Caco-2 (cell line): ENCODE measurements around the gene TRIM7. TPM values are rescaled to one million over a fixed set of nuclear protein-coding genes. Genes with fewer than 3 reads are reported as not detected.

Source experiments
- BruUV-seq: library from RNA; stranded (reverse); fragments of 400-500 nt; replicated peaks from 2 replicates; lab custom pipeline; 2021; lab: Mats Ljungman, UMichigan
- CTCF ChIA-PET: fragments of 300-600 bp; sonication (Branson Sonifier 250); formaldehyde crosslinking; loops from one replicate; lab custom pipeline; 2022; ENCODE audit warnings: antibody characterized with exemption; lab: Charles Lee
- POLR2A ChIA-PET: fragments of 300-600 bp; sonication (Branson Sonifier 250); formaldehyde crosslinking; loops from one replicate; lab custom pipeline; 2022; ENCODE audit warnings: antibody characterized with exemption; lab: Charles Lee
- DNase-seq, 2 experiments: peaks; one replicate each; pipeline versions ENCODE4 v3.0.0 to v3.0.0-alpha.2; 2020 to 2022
- H3K27me3 ChIP-seq: replicated peaks from 2 replicates; pipeline ENCODE4 v1.6.0; 2011; ENCODE audit warnings: low read length; ENCODE audit not compliant: control insufficient read depth, insufficient read depth
- H3K36me3 ChIP-seq: 2 replicates; pipeline ENCODE4 v1.5.1; 2011; ENCODE audit warnings: low read length; ENCODE audit not compliant: control insufficient read depth, insufficient read depth
- H3K4me1 ChIP-seq: fragments of 250-450 bp; sonication (Bioruptor Pico); 2 replicates; pipeline ENCODE4 v1.5.1; 2020; ENCODE audit warnings: mild to moderate bottlenecking
- H3K4me3 ChIP-seq: 2 replicates; pipeline ENCODE4 v1.5.1; 2011; ENCODE audit warnings: low read depth, mild to moderate bottlenecking, control low read depth, low read length
- H3K9me3 ChIP-seq: fragments of 250-450 bp; sonication (Bioruptor Pico); 2 replicates; pipeline ENCODE4 v1.5.1; 2020; ENCODE audit warnings: mild to moderate bottlenecking, moderate library complexity
- H3K27ac Mint-ChIP-seq: one replicate; pipeline ENCODE4 v1.8.0; 2022; ENCODE audit warnings: mixed read lengths; ENCODE audit not compliant: unreplicated experiment
- H3K27me3 Mint-ChIP-seq: one replicate; pipeline ENCODE4 v1.8.0; 2022; ENCODE audit warnings: mixed read lengths; ENCODE audit not compliant: insufficient read depth, unreplicated experiment
- H3K36me3 Mint-ChIP-seq: one replicate; pipeline ENCODE4 v1.8.0; 2022; ENCODE audit warnings: mild to moderate bottlenecking, mixed read lengths; ENCODE audit not compliant: insufficient read depth, unreplicated experiment
- H3K4me1 Mint-ChIP-seq: one replicate; pipeline ENCODE4 v1.8.0; 2022; ENCODE audit warnings: low read depth, mixed read lengths; ENCODE audit not compliant: unreplicated experiment
- H3K4me3 Mint-ChIP-seq: one replicate; pipeline ENCODE4 v1.8.0; 2022; ENCODE audit warnings: mild to moderate bottlenecking, moderate library complexity, mixed read lengths; ENCODE audit not compliant: unreplicated experiment
- H3K9me3 Mint-ChIP-seq: one replicate; pipeline ENCODE4 v1.8.0; 2022; ENCODE audit warnings: mixed read lengths; ENCODE audit not compliant: unreplicated experiment
- CTCF ChIP-seq, 2 experiments: fragments of 200-600 bp in 1 of 2; IDR thresholded peaks; 1 replicate in 1 of 2; 2 replicates in 1 of 2; pipeline versions ENCODE4 v1.5.1 to v1.8.0; 2011 to 2022; ENCODE audit warnings: antibody characterized with exemption in 1 of 2, control low read depth in 1 of 2, inconsistent platforms in 1 of 2, low read depth in 1 of 2, low read length in 1 of 2, mild to moderate bottlenecking in 1 of 2, moderate library complexity in 1 of 2; ENCODE audit not compliant: insufficient read depth in 1 of 2, severe bottlenecking in 1 of 2, unreplicated experiment in 1 of 2
- intact Hi-C: fragments of 100-400 bp; cut with micrococcal nuclease; formaldehyde crosslinking; loops from one replicate; pipeline ENCODE4 v1.10.0; 2022; ENCODE audit not compliant: unreplicated experiment
- total RNA-seq: library from RNA; stranded (reverse); gene quantifications from 2 replicates; pipeline ENCODE4 v1.2.3, GENCODE V29; 2022

Gene TRIM7
- total RNA-seq, 1 experiment from 2014 or later: 0.86 TPM

GRCh38 chr5:181235323-181235688 is 30.3 kb upstream of the TRIM7 start:
- ChIA-PET CTCF (no interaction called here), POLR2A (interaction anchor here (1.0 to 1.5 kb wide), 4 partner anchors 9 to 28 kb away, joined by 3 to 7 read pairs (median 6); partner anchors contain the start of genes RACK1 and TRIM41)
- peaks cover 19% of the 10 kb centered on the region for H3K36me3 ChIP-seq
- H3K4me1 ChIP-seq: no peaks in the 10 kb centered on the region
- Mint-ChIP-seq H3K36me3 (peaks cover 85% of the 10 kb centered on the region), H3K27me3 (no peaks in the 10 kb centered on the region), H3K4me1 (no peaks in the 10 kb centered on the region), H3K9me3 (no peaks in the 10 kb centered on the region), H3K4me3 (no peak overlapping the region), H3K27ac (peak overlapping the region; percentile 79)
- no peak overlapping the region for H3K4me3 ChIP-seq
- intact Hi-C loops: loop anchor here (1.0 kb wide), 1 partner anchor 12 kb away; the partner anchor contains the start of gene TRIM41
- no peaks in the 10 kb centered on the region for H3K27me3 ChIP-seq
- BruUV-seq: no TSS peak
- no peak for TF ChIP-seq CTCF (IDR thresholded peaks at IDR 0.05; ENCODE audit: insufficient read depth in 1 of 2, low read depth in 1 of 2, low read length in 1 of 2, severe bottlenecking in 1 of 2, unreplicated experiment in 1 of 2)
- H3K9me3 ChIP-seq: no peaks in the 10 kb centered on the region
- no peak for DNase-seq

DNA sequence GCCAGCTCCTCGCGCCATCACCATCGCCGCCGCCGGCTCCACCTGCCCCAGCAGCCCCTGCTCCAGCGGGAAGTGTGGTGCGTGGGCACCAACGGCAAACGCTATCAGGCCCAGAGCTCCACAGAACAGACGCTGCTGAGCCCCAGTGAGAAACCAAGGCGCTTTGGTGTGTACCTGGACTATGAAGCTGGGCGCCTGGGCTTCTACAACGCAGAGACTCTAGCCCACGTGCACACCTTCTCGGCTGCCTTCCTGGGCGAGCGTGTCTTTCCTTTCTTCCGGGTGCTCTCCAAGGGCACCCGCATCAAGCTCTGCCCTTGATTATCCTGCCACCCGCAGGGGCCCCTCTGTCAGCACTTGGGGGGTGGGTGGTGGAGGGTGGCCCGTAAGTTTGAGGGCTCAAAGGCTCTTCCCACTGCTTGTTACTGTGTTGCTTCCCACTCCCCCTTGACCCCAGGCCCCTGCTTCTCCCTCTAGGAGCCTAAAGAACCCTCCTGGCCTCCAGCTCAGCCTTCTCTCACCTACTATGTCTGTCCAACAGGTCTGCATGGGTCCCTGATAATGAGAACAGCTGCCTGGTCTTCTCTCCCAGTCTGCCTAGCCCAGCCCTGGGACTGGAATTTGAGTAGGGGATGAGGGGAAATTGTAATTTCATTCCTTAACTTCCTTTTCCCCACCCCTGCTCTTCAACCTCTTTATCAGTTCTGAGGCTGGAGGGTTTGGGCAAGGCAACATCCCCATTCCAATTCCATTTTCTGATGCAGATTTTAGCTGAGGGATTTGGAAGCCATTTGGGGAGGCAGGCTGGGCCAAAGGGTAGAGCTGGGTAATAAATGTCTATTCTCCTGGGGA is 29.7 kb upstream of the TRIM7 start:
- H3K27me3 ChIP-seq: no peaks in the 10 kb centered on the region
- Mint-ChIP-seq H3K36me3 (peaks cover 84% of the 10 kb centered on the region), H3K27ac (peak overlapping the region; percentile 79), H3K9me3 (no peaks in the 10 kb centered on the region), H3K27me3 (no peaks in the 10 kb centered on the region), H3K4me3 (peak overlapping the region; percentile 15), H3K4me1 (no peaks in the 10 kb centered on the region)
- H3K4me3 ChIP-seq: no peak overlapping the region
- POLR2A ChIA-PET: interaction anchor here (0.6 to 1.5 kb wide), 5 partner anchors 9 to 47 kb away, joined by 3 to 7 read pairs (median 5); partner anchors contain the start of genes RACK1 and TRIM41
- DNase-seq: no peak
- BruUV-seq: TSS peak; percentile 34
- TF ChIP-seq CTCF (IDR thresholded peaks at IDR 0.05; ENCODE audit: insufficient read depth in 1 of 2, low read depth in 1 of 2, low read length in 1 of 2, severe bottlenecking in 1 of 2, unreplicated experiment in 1 of 2): no peak
- H3K4me1 ChIP-seq: no peaks in the 10 kb centered on the region
- CTCF ChIA-PET: no interaction called here
- H3K9me3 ChIP-seq: no peaks in the 10 kb centered on the region
- peaks cover 18% of the 10 kb centered on the region for H3K36me3 ChIP-seq
- intact Hi-C loops: loop anchor here (1.0 kb wide), 1 partner anchor 11 kb away; the partner anchor contains the start of gene TRIM41

GRCh38 chr5:181233801-181234454 is 28.9 kb upstream of the TRIM7 start:
- no peak for TF ChIP-seq CTCF (IDR thresholded peaks at IDR 0.05; ENCODE audit: insufficient read depth in 1 of 2, low read depth in 1 of 2, low read length in 1 of 2, severe bottlenecking in 1 of 2, unreplicated experiment in 1 of 2)
- H3K27me3 Mint-ChIP-seq: no peaks in the 10 kb centered on the region
- H3K9me3 Mint-ChIP-seq: no peaks in the 10 kb centered on the region
- Histone ChIP-seq H3K4me1 (no peaks in the 10 kb centered on the region), H3K36me3 (peaks cover 12% of the 10 kb centered on the region), H3K4me3 (no peak overlapping the region), H3K27me3 (no peaks in the 10 kb centered on the region), H3K9me3 (no peaks in the 10 kb centered on the region)
- H3K27ac Mint-ChIP-seq: peak overlapping the region; percentile 82
- intact Hi-C loops: no loop called here
- no peak for DNase-seq
- no peak overlapping the region for H3K4me3 Mint-ChIP-seq
- no peaks in the 10 kb centered on the region for H3K4me1 Mint-ChIP-seq
- CTCF ChIA-PET: no interaction called here
- no TSS peak for BruUV-seq
- POLR2A ChIA-PET: interaction anchor here (0.6 to 1.4 kb wide), 2 partner anchors 10 to 46 kb away, joined by 3 to 7 read pairs; partner anchors contain the start of gene TRIM41
- peaks cover 82% of the 10 kb centered on the region for H3K36me3 Mint-ChIP-seq
